Uterus (tissue), 4 donors: ENCODE results near the gene IQSEC3. TPM values are rescaled to one million over a fixed set of nuclear protein-coding genes. Genes with fewer than 3 reads are reported as not detected.

Experiments used
- DNase-seq, 2 donors: peaks; one replicate each; pipeline ENCODE4 v3.0.0-alpha.2; 2019 to 2020
- H3K27ac ChIP-seq, 2 donors: fragments of 200-600 bp; sonication (generic); 1 replicate in 1 of 2; 2 replicates in 1 of 2; pipeline ENCODE4 v1.5.1; 2016 to 2018
- H3K27me3 ChIP-seq, 2 donors: fragments of 200-600 bp; sonication (generic); one replicate each; pipeline ENCODE4 v1.5.1; 2018 to 2019; ENCODE audit warnings: control low read depth in 1 of 2
- H3K36me3 ChIP-seq, 2 donors: fragments of 200-600 bp; sonication (generic); one replicate each; pipeline ENCODE4 v1.5.1; 2019; ENCODE audit warnings: control low read depth in 1 of 2
- H3K4me1 ChIP-seq, 2 donors: fragments of 200-600 bp; sonication (generic); one replicate each; pipeline ENCODE4 v1.5.1; 2018 to 2019; ENCODE audit warnings: control low read depth in 1 of 2
- H3K4me3 ChIP-seq, 2 donors: fragments of 200-600 bp; sonication (generic); 1 replicate in 1 of 2; 2 replicates in 1 of 2; pipeline ENCODE4 v1.5.1; 2018 to 2019; ENCODE audit warnings: mild to moderate bottlenecking in 1 of 2
- H3K9me3 ChIP-seq, 2 donors: fragments of 200-600 bp; sonication (generic); one replicate each; pipeline ENCODE4 v1.5.1; 2019; ENCODE audit warnings: control low read depth in 1 of 2
- POLR2A ChIP-seq, 2 donors: fragments of 450-650 bp; IDR thresholded peaks; one replicate each; pipeline ENCODE4 v1.6.1; 2016; ENCODE audit warnings: antibody characterized with exemption in 2 of 2, mild to moderate bottlenecking in 1 of 2, moderate library complexity in 1 of 2
- intact Hi-C: fragments of 100-400 bp; cut with DNase I; formaldehyde crosslinking; loops from one replicate; pipeline ENCODE4 v1.15.1; 2023; ENCODE audit warnings: low total_unique reads
- total RNA-seq, 4 donors: library from RNA; depleted of rRNA in 3 of 4; stranded (reverse); fragments of >200 nt in 3 of 4; gene quantifications; one replicate each; pipeline versions ENCODE4 v1.1.0 to v1.2.4, GENCODE V29; 2014 to 2023
- TF ChIP-seq, protein P1 (sequence below), 4 experiments: fragments of 200-600 bp in 2 of 4; fragments of 450-650 bp in 2 of 4; sonication (generic) in 2 of 4; IDR thresholded peaks; one replicate each; pipeline ENCODE4 v1.5.1; 2016 to 2019; ENCODE audit warnings: antibody characterized with exemption in 4 of 4, mild to moderate bottlenecking in 2 of 4, moderate library complexity in 1 of 4
- donor health status: DM: yes; HTN: yes; CAD: no.

The IQSEC3 gene
- total RNA-seq, 4 donors from 2014 or later: under 0.01 to 2.9 (median 1.3) TPM

DNA sequence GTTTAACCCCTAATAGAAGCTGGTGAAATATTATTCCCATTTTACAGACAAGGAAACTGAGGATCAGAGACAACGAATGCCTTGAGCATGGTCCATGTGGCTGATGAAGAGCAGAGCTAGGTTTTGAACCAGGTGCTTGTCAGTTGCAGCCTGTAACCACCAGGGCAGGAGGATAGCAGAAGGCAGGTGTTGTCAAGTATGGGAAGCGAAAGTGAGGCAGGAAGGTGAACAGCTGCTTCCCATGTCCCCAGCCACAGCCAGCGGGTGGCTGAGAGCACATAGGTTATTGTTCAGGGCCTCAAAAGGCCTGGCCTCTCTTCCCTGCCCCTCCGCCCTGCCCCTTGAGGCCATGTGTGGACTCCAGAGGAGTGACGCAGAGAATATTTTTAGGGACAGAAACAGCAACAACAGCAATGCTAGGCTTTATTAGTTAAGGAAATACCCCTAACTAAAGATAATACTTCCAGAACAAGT is 39.6 kb downstream of the IQSEC3 start:
- no peaks in the 10 kb centered on the region for H3K36me3 ChIP-seq
- no peaks in the 10 kb centered on the region for H3K9me3 ChIP-seq
- no peak overlapping the region for H3K27ac ChIP-seq
- intact Hi-C loops: no loop called here
- H3K4me3 ChIP-seq: no peak overlapping the region
- H3K4me1 ChIP-seq: no peaks in the 10 kb centered on the region
- H3K27me3 ChIP-seq: no peaks in the 10 kb centered on the region
- no peak for TF ChIP-seq POLR2A (IDR thresholded peaks at IDR 0.05)
- TF ChIP-seq, protein P1, sequence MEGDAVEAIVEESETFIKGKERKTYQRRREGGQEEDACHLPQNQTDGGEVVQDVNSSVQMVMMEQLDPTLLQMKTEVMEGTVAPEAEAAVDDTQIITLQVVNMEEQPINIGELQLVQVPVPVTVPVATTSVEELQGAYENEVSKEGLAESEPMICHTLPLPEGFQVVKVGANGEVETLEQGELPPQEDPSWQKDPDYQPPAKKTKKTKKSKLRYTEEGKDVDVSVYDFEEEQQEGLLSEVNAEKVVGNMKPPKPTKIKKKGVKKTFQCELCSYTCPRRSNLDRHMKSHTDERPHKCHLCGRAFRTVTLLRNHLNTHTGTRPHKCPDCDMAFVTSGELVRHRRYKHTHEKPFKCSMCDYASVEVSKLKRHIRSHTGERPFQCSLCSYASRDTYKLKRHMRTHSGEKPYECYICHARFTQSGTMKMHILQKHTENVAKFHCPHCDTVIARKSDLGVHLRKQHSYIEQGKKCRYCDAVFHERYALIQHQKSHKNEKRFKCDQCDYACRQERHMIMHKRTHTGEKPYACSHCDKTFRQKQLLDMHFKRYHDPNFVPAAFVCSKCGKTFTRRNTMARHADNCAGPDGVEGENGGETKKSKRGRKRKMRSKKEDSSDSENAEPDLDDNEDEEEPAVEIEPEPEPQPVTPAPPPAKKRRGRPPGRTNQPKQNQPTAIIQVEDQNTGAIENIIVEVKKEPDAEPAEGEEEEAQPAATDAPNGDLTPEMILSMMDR (IDR thresholded peaks at IDR 0.05): no peak
- DNase-seq: no peak

DNA sequence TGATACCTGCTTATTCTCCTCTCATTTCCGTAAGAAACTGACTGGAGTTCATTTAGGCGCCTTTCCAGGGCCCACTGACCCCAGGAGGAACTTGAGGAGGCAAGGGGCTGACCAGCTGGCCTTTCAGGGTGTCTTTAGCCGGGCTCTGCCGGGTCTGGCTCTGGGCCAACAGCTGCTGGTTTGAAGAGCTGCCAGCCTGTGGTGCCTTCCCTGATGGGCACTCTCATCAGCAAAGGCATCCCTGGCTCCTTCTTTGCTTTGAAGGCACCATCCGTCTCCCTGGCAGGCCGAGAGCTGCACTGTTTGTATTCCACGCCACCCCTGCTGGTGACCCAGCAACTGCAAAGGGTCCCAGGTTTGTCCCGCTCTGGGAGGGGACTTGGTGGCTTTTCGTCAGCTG is 42.0 kb downstream of the IQSEC3 start:
- TF ChIP-seq, protein P1 (IDR thresholded peaks at IDR 0.05): no peak
- no peak for TF ChIP-seq POLR2A (IDR thresholded peaks at IDR 0.05)
- no peaks in the 10 kb centered on the region for H3K4me1 ChIP-seq
- intact Hi-C loops: no loop called here
- H3K9me3 ChIP-seq: no peaks in the 10 kb centered on the region
- H3K36me3 ChIP-seq: no peaks in the 10 kb centered on the region
- no peak overlapping the region for H3K27ac ChIP-seq
- no peaks in the 10 kb centered on the region for H3K27me3 ChIP-seq
- no peak overlapping the region for H3K4me3 ChIP-seq
- no peak for DNase-seq

DNA sequence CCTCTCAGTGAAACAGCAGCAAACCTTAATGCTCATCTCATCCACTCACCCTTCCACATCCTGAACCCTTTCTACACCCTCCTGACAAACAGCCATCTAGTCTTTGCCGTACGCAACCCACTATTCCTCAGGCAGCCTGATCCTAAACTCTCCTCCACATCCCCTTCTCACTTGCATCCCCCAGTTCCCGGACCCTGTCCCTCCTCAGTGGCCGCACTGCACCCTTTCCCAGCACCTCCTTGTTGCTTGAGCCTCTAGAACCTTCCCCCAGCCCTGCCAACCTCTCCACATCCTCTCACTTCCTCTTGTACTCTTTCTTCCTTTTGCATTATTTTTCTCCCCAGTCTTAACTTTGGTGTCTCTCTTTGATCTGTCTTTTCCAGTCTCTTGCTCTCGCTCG is 42.9 kb downstream of the IQSEC3 start:
- no peak for TF ChIP-seq POLR2A (IDR thresholded peaks at IDR 0.05)
- TF ChIP-seq, protein P1 (IDR thresholded peaks at IDR 0.05): no peak
- H3K4me3 ChIP-seq: no peak overlapping the region
- no peak overlapping the region for H3K27ac ChIP-seq
- H3K27me3 ChIP-seq: no peaks in the 10 kb centered on the region
- no peak for DNase-seq
- H3K4me1 ChIP-seq: no peaks in the 10 kb centered on the region
- H3K9me3 ChIP-seq: no peaks in the 10 kb centered on the region
- intact Hi-C loops: no loop called here
- no peaks in the 10 kb centered on the region for H3K36me3 ChIP-seq

DNA sequence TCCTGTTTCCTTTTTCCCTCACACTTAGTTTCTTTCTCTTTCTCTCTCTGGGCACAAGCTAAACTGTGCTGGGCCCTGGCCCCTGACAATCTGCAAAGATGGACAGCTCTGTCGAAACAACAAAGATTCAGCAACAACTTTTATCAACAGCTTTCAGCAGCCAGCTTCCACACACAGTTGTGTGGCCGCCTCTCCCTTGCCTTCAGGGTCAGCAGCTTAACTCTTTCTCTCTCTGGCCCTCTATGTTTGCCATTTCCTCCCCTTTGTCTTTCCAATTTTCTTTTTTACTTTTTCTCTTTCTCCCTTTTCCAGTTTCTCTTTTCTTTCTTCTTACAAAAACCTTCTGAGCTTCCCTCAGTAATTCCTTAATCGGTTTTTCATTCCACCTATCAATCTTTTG is 43.3 kb downstream of the IQSEC3 start:
- no peak overlapping the region for H3K27ac ChIP-seq
- TF ChIP-seq, protein P1 (IDR thresholded peaks at IDR 0.05): no peak
- no peak for TF ChIP-seq POLR2A (IDR thresholded peaks at IDR 0.05)
- H3K4me3 ChIP-seq: no peak overlapping the region
- no peak for DNase-seq
- no peaks in the 10 kb centered on the region for H3K4me1 ChIP-seq
- intact Hi-C loops: no loop called here
- H3K36me3 ChIP-seq: no peaks in the 10 kb centered on the region
- H3K9me3 ChIP-seq: no peaks in the 10 kb centered on the region
- no peaks in the 10 kb centered on the region for H3K27me3 ChIP-seq

DNA sequence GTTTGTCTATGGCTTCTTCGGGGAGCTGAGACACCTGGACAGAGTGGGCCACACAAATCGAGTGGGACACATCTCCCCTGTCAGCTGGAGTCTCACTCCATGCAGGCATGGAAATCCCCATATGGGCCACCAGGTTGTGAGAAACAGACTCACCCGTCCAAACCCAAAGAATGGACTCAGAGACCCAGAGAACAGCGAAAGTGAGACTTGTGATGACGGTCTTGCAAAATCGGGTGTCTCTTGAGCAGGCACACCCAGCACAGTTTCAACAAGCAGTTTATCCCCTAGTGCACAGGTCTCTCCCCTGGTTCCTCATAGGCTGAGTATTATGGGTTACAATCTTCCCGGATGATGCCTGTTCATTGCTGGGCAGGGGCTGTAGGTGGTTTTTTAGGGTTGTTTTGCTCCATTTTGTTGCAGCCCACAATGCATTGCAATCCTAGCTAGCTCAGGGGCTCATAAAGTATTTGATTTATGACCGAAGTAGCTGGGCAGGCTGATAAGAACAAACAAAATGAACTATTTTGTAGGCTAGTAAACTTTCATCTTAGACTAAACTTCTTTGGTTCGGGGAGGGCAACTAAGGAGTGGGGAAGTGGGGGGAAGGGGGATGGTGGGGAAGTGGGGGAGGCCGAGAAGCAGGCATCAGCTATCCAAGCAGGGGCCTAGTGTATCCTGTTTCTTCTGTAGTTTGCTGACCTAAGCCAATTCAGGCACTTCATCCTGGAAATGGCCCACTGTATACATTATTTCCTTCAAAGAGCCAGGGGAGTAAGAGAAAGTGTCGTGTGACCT is 45.3 kb downstream of the IQSEC3 start:
- no peaks in the 10 kb centered on the region for H3K27me3 ChIP-seq
- no peak overlapping the region for H3K4me3 ChIP-seq
- TF ChIP-seq POLR2A (IDR thresholded peaks at IDR 0.05): no peak
- TF ChIP-seq, protein P1 (IDR thresholded peaks at IDR 0.05): no peak
- H3K36me3 ChIP-seq: no peaks in the 10 kb centered on the region
- DNase-seq: no peak
- H3K27ac ChIP-seq: no peak overlapping the region
- H3K4me1 ChIP-seq: no peaks in the 10 kb centered on the region
- no peaks in the 10 kb centered on the region for H3K9me3 ChIP-seq
- intact Hi-C loops: no loop called here
